HG02852 (cell line): ENCODE results near the gene BTBD3.

Experiments
- ATAC-seq: cut with Tn5 transposase; IDR thresholded peaks from one replicate; pipeline ENCODE4 v1.9.1; 2021; ENCODE audit warnings: mild to moderate bottlenecking, moderate library complexity; ENCODE audit not compliant: unreplicated experiment

The BTBD3 gene

GRCh38 chr20:11965602-11966001, 47.9 kb downstream of the BTBD3 start:
- no peak for ATAC-seq

- ATAC-seq = no peak
Observed at GRCh38 chr20:11966186-11966585, 48.5 kb downstream of the BTBD3 start.

- ATAC-seq = no peak
Observed at GRCh38 chr20:11970243-11970836, 52.6 kb downstream of the BTBD3 start.

- ATAC-seq = no peak
Observed at GRCh38 chr20:11972478-11972877, 54.8 kb downstream of the BTBD3 start.
